Measurements from ENCODE around the gene NHEJ1. TPM values are rescaled to one million over a fixed set of nuclear protein-coding genes. Genes with fewer than 3 reads are reported as not detected.

The NHEJ1 gene
- total and polyA plus RNA-seq, 2 of the 13 experiments (the other 11 are each of a cell fraction or from before 2014, with no cell fraction given), result 30.0 to 30.7 TPM

GRCh38 chr2:219158586-219158985 is 2.0 kb downstream of the NHEJ1 start:
- no peaks in the 10 kb centered on the region for H3K9me3 ChIP-seq (ENCODE audit: low read length)
- no peaks in the 10 kb centered on the region for H3K27me3 ChIP-seq (ENCODE audit: control insufficient read depth in 1 of 2, insufficient read depth in 2 of 2, low read length in 2 of 2)
- H4K20me1 ChIP-seq (ENCODE audit: insufficient read depth, low read length), result no peaks in the 10 kb centered on the region
- ATAC-seq (no peak), DNase-seq (ENCODE audit: low spot score) (no peak), FAIRE-seq (no peak)
- no peaks in the 10 kb centered on the region for H3K79me2 ChIP-seq (ENCODE audit: insufficient read depth, low read length)
- no TSS peak for BruUV-seq (replicated peaks)
- peaks cover 18% of the 10 kb centered on the region for H3K4me1 ChIP-seq (ENCODE audit: insufficient read depth, low read length)
- ChIA-PET POLR2A (interaction anchor here (1.1 to 2.9 kb wide), 2 partner anchors 50 to 53 kb away, joined by 3 to 14 read pairs; no protein-coding TSS in a partner anchor), CTCF (ENCODE audit: low intra/inter-chr PET ratio, low total read pairs) (interaction anchor here (3.2 to 4.4 kb wide), 2 partner anchors 53 to 137 kb away, joined by 28 to 50 read pairs; no protein-coding TSS in a partner anchor)
- no peak overlapping the region for H3K27ac ChIP-seq (ENCODE audit: extremely low read length, insufficient read depth, low read length)
- in situ Hi-C loops (cut with HindIII; ENCODE audit: extremely low pct_ligation_motif_present, low pct_unique_long_range_greater_than_20kb), result loop anchor here (5.0 kb wide), 1 partner anchor 101 kb away; no protein-coding TSS in a partner anchor
- no peak overlapping the region for H3K9ac ChIP-seq (ENCODE audit: insufficient read depth, low read depth, low read length)
- H3K4me3 ChIP-seq (replicated peaks in 1 of 3; ENCODE audit: insufficient read depth in 1 of 3, low read depth in 2 of 3, low read length in 3 of 3), result no peak overlapping the region
- no peak overlapping the region for H3K4me2 ChIP-seq (ENCODE audit: low read depth, low read length)
- WGBS (ENCODE audit: low lambda C conversion rate), result 81% methylated on average over 3 of the region's 3 CpGs
- no peak overlapping the region for H2AFZ ChIP-seq (ENCODE audit: low read length)
- intact Hi-C loops (cut with micrococcal nuclease; ENCODE audit: unreplicated experiment), result no loop called here
- peaks cover 5 to 21% of the 10 kb centered on the region in 2 experiments for H3K36me3 ChIP-seq (replicated peaks in 1 of 2; ENCODE audit: control insufficient read depth in 1 of 2, insufficient read depth in 2 of 2, low read length in 2 of 2)
- no peak for TF ChIP-seq TRIM22 (IDR thresholded peaks at IDR 0.05)
- no peak for TF ChIP-seq ELF3 (CRISPR knock-in tag; IDR thresholded peaks at IDR 0.05)
- TF ChIP-seq ZNF550 (CRISPR knock-in tag; IDR thresholded peaks at IDR 0.05; ENCODE audit: borderline replicate concordance), result no peak
- TF ChIP-seq SMAD9 (CRISPR knock-in tag; IDR thresholded peaks at IDR 0.05), result no peak
- TF ChIP-seq ZNF792 (CRISPR knock-in tag; IDR thresholded peaks at IDR 0.05), result no peak
- TF ChIP-seq, protein P1, sequence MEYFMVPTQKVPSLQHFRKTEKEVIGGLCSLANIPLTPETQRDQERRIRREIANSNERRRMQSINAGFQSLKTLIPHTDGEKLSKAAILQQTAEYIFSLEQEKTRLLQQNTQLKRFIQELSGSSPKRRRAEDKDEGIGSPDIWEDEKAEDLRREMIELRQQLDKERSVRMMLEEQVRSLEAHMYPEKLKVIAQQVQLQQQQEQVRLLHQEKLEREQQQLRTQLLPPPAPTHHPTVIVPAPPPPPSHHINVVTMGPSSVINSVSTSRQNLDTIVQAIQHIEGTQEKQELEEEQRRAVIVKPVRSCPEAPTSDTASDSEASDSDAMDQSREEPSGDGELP (IDR thresholded peaks at IDR 0.05; ENCODE audit: borderline replicate concordance, low read depth), result no peak
- no peak for TF ChIP-seq SMYD3 (CRISPR knock-in tag; IDR thresholded peaks at IDR 0.05)
- TF ChIP-seq ZNF430 (CRISPR knock-in tag; IDR thresholded peaks at IDR 0.05), result no peak
- TF ChIP-seq, protein P2, sequence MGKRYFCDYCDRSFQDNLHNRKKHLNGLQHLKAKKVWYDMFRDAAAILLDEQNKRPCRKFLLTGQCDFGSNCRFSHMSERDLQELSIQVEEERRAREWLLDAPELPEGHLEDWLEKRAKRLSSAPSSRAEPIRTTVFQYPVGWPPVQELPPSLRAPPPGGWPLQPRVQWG (CRISPR knock-in tag; IDR thresholded peaks at IDR 0.05; ENCODE audit: borderline replicate concordance, low read depth), result no peak
- TF ChIP-seq ZZZ3 (CRISPR knock-in tag; IDR thresholded peaks at IDR 0.05; ENCODE audit: borderline replicate concordance), result no peak
- no peak for TF ChIP-seq ZXDC (CRISPR knock-in tag; IDR thresholded peaks at IDR 0.05)
- TF ChIP-seq, protein P3, sequence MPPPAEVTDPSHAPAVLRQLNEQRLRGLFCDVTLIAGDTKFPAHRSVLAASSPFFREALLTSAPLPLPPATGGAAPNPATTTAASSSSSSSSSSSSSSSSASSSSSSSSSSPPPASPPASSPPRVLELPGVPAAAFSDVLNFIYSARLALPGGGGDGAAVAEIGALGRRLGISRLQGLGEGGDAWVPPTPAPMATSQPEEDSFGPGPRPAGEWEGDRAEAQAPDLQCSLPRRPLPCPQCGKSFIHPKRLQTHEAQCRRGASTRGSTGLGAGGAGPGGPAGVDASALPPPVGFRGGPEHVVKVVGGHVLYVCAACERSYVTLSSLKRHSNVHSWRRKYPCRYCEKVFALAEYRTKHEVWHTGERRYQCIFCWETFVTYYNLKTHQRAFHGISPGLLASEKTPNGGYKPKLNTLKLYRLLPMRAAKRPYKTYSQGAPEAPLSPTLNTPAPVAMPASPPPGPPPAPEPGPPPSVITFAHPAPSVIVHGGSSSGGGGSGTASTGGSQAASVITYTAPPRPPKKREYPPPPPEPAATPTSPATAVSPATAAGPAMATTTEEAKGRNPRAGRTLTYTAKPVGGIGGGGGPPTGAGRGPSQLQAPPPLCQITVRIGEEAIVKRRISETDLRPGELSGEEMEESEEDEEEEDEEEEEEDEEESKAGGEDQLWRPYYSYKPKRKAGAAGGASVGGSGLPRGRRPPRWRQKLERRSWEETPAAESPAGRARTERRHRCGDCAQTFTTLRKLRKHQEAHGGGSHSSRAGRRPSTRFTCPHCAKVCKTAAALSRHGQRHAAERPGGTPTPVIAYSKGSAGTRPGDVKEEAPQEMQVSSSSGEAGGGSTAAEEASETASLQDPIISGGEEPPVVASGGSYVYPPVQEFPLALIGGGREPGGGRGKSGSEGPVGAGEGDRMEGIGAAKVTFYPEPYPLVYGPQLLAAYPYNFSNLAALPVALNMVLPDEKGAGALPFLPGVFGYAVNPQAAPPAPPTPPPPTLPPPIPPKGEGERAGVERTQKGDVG (CRISPR knock-in tag; IDR thresholded peaks at IDR 0.05; ENCODE audit: borderline replicate concordance), result no peak

Data from HepG2 (cell line).